SK-N-SH treated with all-trans-retinoic acid at 6 μM for 48 hours (cell line): ENCODE results near the gene PARD3.

Source experiments
- ATAC-seq: fragments of 200-7000 bp; cut with Tn5 transposase; 3 replicates; pipeline ENCODE4 v1.9.1; 2020; ENCODE audit warnings: mild to moderate bottlenecking, moderate library complexity
- ARNTL ChIP-seq: fragments of 450-650 bp; formaldehyde crosslinking; IDR thresholded peaks from 2 replicates; pipeline ENCODE4 v1.5.0; 2020; ENCODE audit warnings: low read depth, mild to moderate bottlenecking, moderate library complexity, borderline replicate concordance
- CREB5 ChIP-seq: fragments of 250-450 bp; sonication (Bioruptor Pico); IDR thresholded peaks from 2 replicates; pipeline ENCODE4 v1.5.1; 2020; ENCODE audit warnings: low read depth, mild to moderate bottlenecking, moderate library complexity
- CSDC2 ChIP-seq: fragments of 250-450 bp; sonication (Bioruptor Pico); IDR thresholded peaks from 2 replicates; pipeline ENCODE4 v1.5.0; 2020; ENCODE audit warnings: mild to moderate bottlenecking, moderate library complexity
- CSRNP3 ChIP-seq: fragments of 250-450 bp; sonication (Bioruptor Pico); IDR thresholded peaks from 2 replicates; pipeline ENCODE4 v1.5.1; 2021; ENCODE audit warnings: mild to moderate bottlenecking, moderate library complexity
- ESRRG ChIP-seq: fragments of 250-450 bp; sonication (Bioruptor Pico); IDR thresholded peaks from 2 replicates; pipeline ENCODE4 v1.6.1; 2021; ENCODE audit warnings: mild to moderate bottlenecking
- GLIS3 ChIP-seq: fragments of 250-450 bp; sonication (Bioruptor Pico); IDR thresholded peaks from 2 replicates; pipeline ENCODE4 v1.5.0; 2020; ENCODE audit warnings: mild to moderate bottlenecking, moderate library complexity
- ISL1 ChIP-seq: fragments of 250-450 bp; sonication (Bioruptor Pico); IDR thresholded peaks from 2 replicates; pipeline ENCODE4 v2.1.2; 2022; ENCODE audit warnings: mild to moderate bottlenecking, moderate library complexity
- OSR1 ChIP-seq: fragments of 250-450 bp; sonication (Bioruptor Pico); IDR thresholded peaks from 2 replicates; pipeline ENCODE4 v1.8.0; 2022; ENCODE audit warnings: moderate library complexity, mild to moderate bottlenecking, inconsistent platforms
- PATZ1 ChIP-seq: fragments of 250-450 bp; sonication (Bioruptor Pico); IDR thresholded peaks from 2 replicates; pipeline ENCODE4 v1.8.0; 2020; ENCODE audit warnings: mild to moderate bottlenecking, moderate library complexity, borderline replicate concordance
- POU6F1 ChIP-seq: fragments of 250-450 bp; sonication (Bioruptor Pico); IDR thresholded peaks from 2 replicates; pipeline ENCODE4 v1.8.0; 2021; ENCODE audit warnings: low read depth, mild to moderate bottlenecking, moderate library complexity, borderline replicate concordance
- PPARA ChIP-seq: fragments of 250-450 bp; sonication (Bioruptor Pico); IDR thresholded peaks from 2 replicates; pipeline ENCODE4 v1.5.0; 2020; ENCODE audit warnings: mild to moderate bottlenecking, borderline replicate concordance
- RARB ChIP-seq: fragments of 250-450 bp; sonication (Bioruptor Pico); IDR thresholded peaks from 2 replicates; pipeline ENCODE4 v1.8.0; 2021; ENCODE audit warnings: mild to moderate bottlenecking, moderate library complexity
- SNAI2 ChIP-seq: fragments of 250-450 bp; sonication (Bioruptor Pico); IDR thresholded peaks from 2 replicates; pipeline ENCODE4 v1.5.0; 2020; ENCODE audit warnings: mild to moderate bottlenecking, moderate library complexity
- TOX ChIP-seq: fragments of 250-450 bp; sonication (Bioruptor Pico); IDR thresholded peaks from 2 replicates; pipeline ENCODE4 v1.8.0; 2021; ENCODE audit warnings: mild to moderate bottlenecking, moderate library complexity, borderline replicate concordance
- TSHZ2 ChIP-seq: fragments of 250-450 bp; sonication (Bioruptor Pico); IDR thresholded peaks from 2 replicates; pipeline ENCODE4 v1.5.0; 2020; ENCODE audit warnings: mild to moderate bottlenecking, moderate library complexity
- ZC3H10 ChIP-seq: fragments of 250-450 bp; sonication (Bioruptor Pico); IDR thresholded peaks from 2 replicates; pipeline ENCODE4 v1.5.1; 2021; ENCODE audit warnings: mild to moderate bottlenecking, moderate library complexity
- ZFP3 ChIP-seq: fragments of 250-450 bp; sonication (Bioruptor Pico); IDR thresholded peaks from 2 replicates; pipeline ENCODE4 v1.5.0; 2020; ENCODE audit warnings: mild to moderate bottlenecking, moderate library complexity
- ZFP30 ChIP-seq: fragments of 450-650 bp; formaldehyde crosslinking; IDR thresholded peaks from 2 replicates; pipeline ENCODE4 v1.5.0; 2022; ENCODE audit warnings: mild to moderate bottlenecking, moderate library complexity
- ZNF565 ChIP-seq: fragments of 450-650 bp; formaldehyde crosslinking; conservative IDR thresholded peaks from 2 replicates; pipeline ENCODE4 v1.5.0; 2020; ENCODE audit warnings: low read depth, mild to moderate bottlenecking, moderate library complexity
- ZNF70 ChIP-seq: fragments of 450-650 bp; formaldehyde crosslinking; IDR thresholded peaks from 2 replicates; pipeline ENCODE4 v1.5.0; 2020; ENCODE audit warnings: mild to moderate bottlenecking, moderate library complexity
- ZNF8 ChIP-seq: fragments of 450-650 bp; formaldehyde crosslinking; IDR thresholded peaks from 2 replicates; pipeline ENCODE4 v1.5.0; 2020; ENCODE audit warnings: mild to moderate bottlenecking, moderate library complexity

PARD3 gene

GRCh38 chr10:34713875-34714274 lies 101.2 kb downstream of the PARD3 start:
- no peak for TF ChIP-seq ZNF8 (CRISPR knock-in tag)
- TF ChIP-seq ISL1 (CRISPR knock-in tag), result no peak
- TF ChIP-seq POU6F1 (CRISPR knock-in tag), result no peak
- TF ChIP-seq CSRNP3 (CRISPR knock-in tag), result no peak
- no peak for TF ChIP-seq ZNF70 (CRISPR knock-in tag)
- TF ChIP-seq OSR1 (CRISPR knock-in tag), result no peak
- ATAC-seq, result peak; percentile 52

- no peak for ATAC-seq
- no peak for TF ChIP-seq TOX (CRISPR knock-in tag)
- no peak for TF ChIP-seq GLIS3
These were observed 103.6 kb downstream of the PARD3 start for GRCh38 chr10:34711500-34711899.

GRCh38 chr10:34710391-34710751 lies 104.7 kb downstream of the PARD3 start:
- peak; percentile 78 for ATAC-seq
- TF ChIP-seq OSR1 (CRISPR knock-in tag) (no peak), CSDC2 (no peak), ZFP30 (no peak), GLIS3 (no peak), TSHZ2 (CRISPR knock-in tag) (no peak), CREB5 (CRISPR knock-in tag) (no peak), PPARA (CRISPR knock-in tag) (no peak), ZNF70 (CRISPR knock-in tag) (no peak), RARB (CRISPR knock-in tag) (no peak), ISL1 (CRISPR knock-in tag) (no peak), ZC3H10 (no peak), SNAI2 (no peak), ESRRG (no peak), ZNF565 (no peak), ZFP3 (CRISPR knock-in tag) (no peak), PATZ1 (CRISPR knock-in tag) (no peak), TOX (CRISPR knock-in tag) (no peak), POU6F1 (CRISPR knock-in tag) (no peak), CSRNP3 (CRISPR knock-in tag) (no peak), ARNTL (CRISPR knock-in tag) (no peak)
- TF ChIP-seq, all 23 proteins: peak for 0
